Ureter (tissue), 1 donor: ENCODE results near the gene EXOC3. TPM values are rescaled to one million over a fixed set of nuclear protein-coding genes. Genes with fewer than 3 reads are reported as not detected.

Experiments used
- total RNA-seq: library from RNA; stranded (reverse); gene quantifications from one replicate; pipeline ENCODE4 v1.2.4, GENCODE V29; 2023
- donor health status: DM: yes; HTN: yes; CAD: no.

Gene EXOC3
- total RNA-seq, 1 donor from 2014 or later = 63.3 TPM

Other genes starting within 250 kb of the EXOC3 start
- 3.6 TPM for gene CCDC127, start 225.0 kb upstream of the EXOC3 start, total RNA-seq
- gene SDHA, start 224.9 kb upstream of the EXOC3 start, total RNA-seq = 98.2 TPM
- 109 TPM for gene PDCD6, start 171.5 kb upstream of the EXOC3 start, total RNA-seq
- gene AHRR, start 121.5 kb upstream of the EXOC3 start, total RNA-seq = 7.4 TPM
- gene SLC9A3, start 81.3 kb downstream of the EXOC3 start, total RNA-seq = 1.1 TPM
- gene CEP72, start 169.2 kb downstream of the EXOC3 start, total RNA-seq = 10.9 TPM